Sigmoid colon (tissue), 7 donors: Measurements from ENCODE around the gene P4HTM. TPM values are rescaled to one million over a fixed set of nuclear protein-coding genes. Genes with fewer than 3 reads are reported as not detected.

Experiments
- DNase-seq: peaks from one replicate; pipeline ENCODE4 v3.0.0-alpha.2; 2019
- H3K27ac ChIP-seq, 4 donors: fragments of 200-600 bp; sonication (generic); one replicate each; pipeline ENCODE4 v1.5.1; 2016 to 2019; ENCODE audit warnings: mild to moderate bottlenecking in 1 of 4
- H3K27me3 ChIP-seq, 3 donors: fragments of 200-600 bp; sonication (generic); one replicate each; pipeline ENCODE4 v1.5.1; 2019; ENCODE audit warnings: mild to moderate bottlenecking in 1 of 3
- H3K36me3 ChIP-seq, 4 donors: fragments of 200-600 bp; sonication (generic); one replicate each; pipeline ENCODE4 v1.5.1; 2016 to 2019
- H3K4me1 ChIP-seq, 4 donors: fragments of 200-600 bp; sonication (generic); one replicate each; pipeline ENCODE4 v1.5.1; 2017 to 2019
- H3K4me3 ChIP-seq, 4 donors: fragments of 200-600 bp; sonication (generic); one replicate each; pipeline ENCODE4 v1.5.1; 2017 to 2019; ENCODE audit warnings: mild to moderate bottlenecking in 2 of 4, moderate library complexity in 1 of 4
- H3K9me3 ChIP-seq, 4 donors: fragments of 200-600 bp in 3 of 4; sonication (generic) in 3 of 4; one replicate each; pipeline versions ENCODE4 v1.5.1 to v1.6.1; 2013 to 2019
- CTCF ChIP-seq, 4 experiments: fragments of 450-650 bp in 3 of 4; fragments of 200-600 bp in 1 of 4; IDR thresholded peaks; one replicate each; pipeline ENCODE4 v1.5.1; 2016 to 2019; ENCODE audit warnings: antibody characterized with exemption in 4 of 4, mild to moderate bottlenecking in 3 of 4, moderate library complexity in 2 of 4
- EP300 ChIP-seq, 4 donors: sonication (generic); formaldehyde crosslinking; IDR thresholded peaks; one replicate each; pipeline ENCODE4 v1.6.1; 2017; ENCODE audit warnings: antibody characterized with exemption in 4 of 4
- POLR2A ChIP-seq, 2 donors: fragments of 450-650 bp; IDR thresholded peaks; one replicate each; pipeline ENCODE4 v1.6.1; 2016; ENCODE audit warnings: antibody characterized with exemption in 2 of 2, mild to moderate bottlenecking in 2 of 2, moderate library complexity in 2 of 2
- POLR2AphosphoS5 ChIP-seq, 4 donors: sonication (generic); formaldehyde crosslinking; IDR thresholded peaks; one replicate each; pipeline ENCODE4 v1.6.1; 2017; ENCODE audit warnings: antibody characterized with exemption in 4 of 4
- WGBS, 2 donors: extraction: QIAGEN DNeasy Blood & Tissue Kit; methylation state at CpG; one replicate each; pipeline ENCODE4 v1.1.7; 2013; 5-methylcytosine and 5-hydroxymethylcytosine counted together
- intact Hi-C: fragments of 100-400 bp; cut with DNase I; formaldehyde crosslinking; loops from one replicate; pipeline ENCODE4 v1.15.1; 2023
- polyA plus RNA-seq, 3 donors: library from polyadenylated mRNA; stranded (reverse); fragments of 200-250 nt; gene quantifications; one replicate each; pipeline ENCODE4 v1.2.3, GENCODE V29; 2013
- total RNA-seq, 4 donors: library from RNA; depleted of rRNA; stranded (reverse); fragments of >200 nt; gene quantifications; one replicate each; pipeline ENCODE4 v1.1.0, GENCODE V29; 2016
- donor health status: healthy with polysubstance abuse.
- donor health status: Bipolar disorder and iron deficiency.
- donor health status: healthy.

P4HTM gene
- total and polyA plus RNA-seq, 7 donors, result 5.4 to 41.3 (median 30.9) TPM

GRCh38 chr3:48982016-48982415 is 8.0 kb upstream of the P4HTM start:
- no peak for TF ChIP-seq EP300 (IDR thresholded peaks at IDR 0.05)
- no peak for TF ChIP-seq POLR2A (IDR thresholded peaks at IDR 0.05)
- TF ChIP-seq POLR2AphosphoS5 (IDR thresholded peaks at IDR 0.05), result no peak
- no peak for TF ChIP-seq CTCF (IDR thresholded peaks at IDR 0.05)
- intact Hi-C loops, result no loop called here
- no peak overlapping the region for H3K27ac ChIP-seq
- no peak for DNase-seq
- no peaks in the 10 kb centered on the region for H3K27me3 ChIP-seq
- H3K4me3 ChIP-seq, result no peak overlapping the region
- no peaks in the 10 kb centered on the region for H3K4me1 ChIP-seq
- H3K9me3 ChIP-seq, result no peaks in the 10 kb centered on the region
- H3K36me3 ChIP-seq, result peaks cover 46 to 100% (median 58%) of the 10 kb centered on the region in 4 donors

- WGBS, 2 donors, result 77 to 88% methylated on average over 5 of the region's 5 CpGs
- no peaks in the 10 kb centered on the region for H3K27me3 ChIP-seq
- no peak for TF ChIP-seq CTCF (IDR thresholded peaks at IDR 0.05)
- TF ChIP-seq POLR2A (IDR thresholded peaks at IDR 0.05), result no peak
- TF ChIP-seq EP300 (IDR thresholded peaks at IDR 0.05), result no peak
- TF ChIP-seq POLR2AphosphoS5 (IDR thresholded peaks at IDR 0.05), result no peak
- H3K36me3 ChIP-seq, result peaks cover 39 to 95% (median 55%) of the 10 kb centered on the region in 4 donors
- no peak overlapping the region for H3K27ac ChIP-seq
- intact Hi-C loops, result no loop called here
- H3K4me3 ChIP-seq, result no peak overlapping the region
- no peak for DNase-seq
- H3K9me3 ChIP-seq, result no peaks in the 10 kb centered on the region
- no peaks in the 10 kb centered on the region for H3K4me1 ChIP-seq
These were observed 7.4 kb upstream of the P4HTM start for GRCh38 chr3:48982686-48983085.

GRCh38 chr3:48983096-48983495 is 6.9 kb upstream of the P4HTM start:
- DNase-seq, result no peak
- Histone ChIP-seq H3K9me3 (no peaks in the 10 kb centered on the region), H3K4me3 (no peak overlapping the region), H3K27ac (no peak overlapping the region), H3K4me1 (no peaks in the 10 kb centered on the region), H3K27me3 (no peaks in the 10 kb centered on the region), H3K36me3 (peaks cover 35 to 91% (median 51%) of the 10 kb centered on the region in 4 donors)
- WGBS, 2 donors, result 97 to 98% methylated on average over 4 of the region's 4 CpGs
- TF ChIP-seq POLR2AphosphoS5 (IDR thresholded peaks at IDR 0.05) (no peak), POLR2A (IDR thresholded peaks at IDR 0.05) (no peak), EP300 (IDR thresholded peaks at IDR 0.05) (no peak), CTCF (IDR thresholded peaks at IDR 0.05) (no peak)
- intact Hi-C loops, result no loop called here

- DNase-seq, result no peak
- Histone ChIP-seq H3K36me3 (peaks cover 23 to 75% (median 40%) of the 10 kb centered on the region in 4 donors), H3K4me1 (peaks cover 0 to 13% (median 8%) of the 10 kb centered on the region in 4 donors), H3K27ac (no peak overlapping the region), H3K9me3 (no peaks in the 10 kb centered on the region), H3K27me3 (no peaks in the 10 kb centered on the region), H3K4me3 (no peak overlapping the region)
- TF ChIP-seq CTCF (IDR thresholded peaks at IDR 0.05) (no peak), EP300 (IDR thresholded peaks at IDR 0.05) (no peak), POLR2A (IDR thresholded peaks at IDR 0.05) (no peak), POLR2AphosphoS5 (IDR thresholded peaks at IDR 0.05) (no peak)
- intact Hi-C loops, result loop anchor here (5.0 kb wide), 1 partner anchor 463 kb away; no protein-coding TSS in a partner anchor
These were observed 5.4 kb upstream of the P4HTM start for GRCh38 chr3:48984663-48985062.

GRCh38 chr3:48985831-48986376 is 4.1 kb upstream of the P4HTM start:
- Histone ChIP-seq H3K4me1 (peaks cover 0 to 20% (median 11%) of the 10 kb centered on the region in 4 donors), H3K9me3 (no peaks in the 10 kb centered on the region), H3K36me3 (peaks cover 13 to 63% (median 29%) of the 10 kb centered on the region in 4 donors), H3K27ac (no peak overlapping the region), H3K4me3 (no peak overlapping the region), H3K27me3 (no peaks in the 10 kb centered on the region)
- WGBS, 2 donors, result 93 to 94% methylated on average over 7 of the region's 7 CpGs
- TF ChIP-seq CTCF (IDR thresholded peaks at IDR 0.05) (no peak), POLR2AphosphoS5 (IDR thresholded peaks at IDR 0.05) (no peak), POLR2A (IDR thresholded peaks at IDR 0.05) (no peak), EP300 (IDR thresholded peaks at IDR 0.05) (no peak)
- DNase-seq, result no peak
- intact Hi-C loops, result loop anchor here (5.0 kb wide), 1 partner anchor 461 kb away; no protein-coding TSS in a partner anchor
